ENCODE data around the gene CTBP1.

CTBP1 gene

GRCh38 chr4:1171311-1172227 lies 77.4 kb downstream of the CTBP1 start:
- DNase-seq = no peak

DNA sequence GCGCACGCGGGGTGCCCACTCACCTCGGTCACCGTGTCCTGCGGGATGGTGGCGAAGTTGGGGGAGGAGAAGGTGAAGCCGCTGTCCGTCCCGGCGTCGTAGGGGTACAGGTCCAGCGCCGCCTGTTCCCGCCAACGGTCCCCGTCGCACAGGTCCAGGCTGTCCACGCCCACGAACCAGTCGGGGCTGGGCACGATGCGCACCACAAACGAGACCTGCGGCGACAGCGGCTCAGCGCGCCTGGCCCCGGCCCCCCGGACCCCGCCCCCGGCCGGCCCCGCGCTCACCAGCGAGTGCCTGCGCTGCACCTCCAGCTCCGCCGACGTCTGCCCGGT lies 78.0 kb downstream of the CTBP1 start:
- no peak for DNase-seq

GRCh38 chr4:1170156-1170975 lies 78.6 kb downstream of the CTBP1 start:
- no peak for DNase-seq

GRCh38 chr4:1169691-1170096 lies 79.2 kb downstream of the CTBP1 start:
- no peak for DNase-seq

- DNase-seq = no peak
Measured at GRCh38 chr4:1169171-1169671, 79.7 kb downstream of the CTBP1 start.

GRCh38 chr4:1168191-1169101 lies 80.5 kb downstream of the CTBP1 start:
- DNase-seq = no peak

GRCh38 chr4:1167244-1167949 lies 81.5 kb downstream of the CTBP1 start:
- DNase-seq = peak; percentile 70

- DNase-seq = no peak
Measured at GRCh38 chr4:1166509-1167243, 82.3 kb downstream of the CTBP1 start.

DNA sequence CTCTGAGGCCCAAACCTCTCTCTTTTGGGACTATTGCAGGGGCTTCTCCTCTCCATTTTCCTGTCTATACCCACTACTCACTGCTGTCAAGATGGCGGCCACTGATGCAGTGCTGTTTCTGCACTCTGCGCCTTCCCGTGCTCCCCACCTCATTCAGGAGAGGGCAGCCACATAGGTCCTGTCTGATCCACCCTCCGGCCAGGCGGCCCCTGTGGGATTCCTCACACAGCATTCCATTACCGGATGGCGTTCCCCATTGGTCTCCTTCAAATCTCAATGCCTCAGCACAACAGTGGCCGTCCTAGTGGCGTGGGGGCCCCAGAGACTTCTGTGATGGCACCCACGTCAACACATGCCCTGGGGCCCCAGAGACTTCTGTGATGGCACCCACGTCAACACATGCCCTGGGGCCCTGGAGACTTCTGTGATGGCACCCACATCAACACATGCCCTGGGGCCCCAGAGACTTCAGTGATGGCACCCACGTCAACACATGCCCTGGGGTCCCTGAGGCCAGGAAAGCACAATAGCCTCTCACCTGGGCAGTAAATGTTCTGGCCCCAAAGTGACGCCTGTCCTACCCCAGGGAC lies 83.9 kb downstream of the CTBP1 start:
- DNase-seq = no peak

DNA sequence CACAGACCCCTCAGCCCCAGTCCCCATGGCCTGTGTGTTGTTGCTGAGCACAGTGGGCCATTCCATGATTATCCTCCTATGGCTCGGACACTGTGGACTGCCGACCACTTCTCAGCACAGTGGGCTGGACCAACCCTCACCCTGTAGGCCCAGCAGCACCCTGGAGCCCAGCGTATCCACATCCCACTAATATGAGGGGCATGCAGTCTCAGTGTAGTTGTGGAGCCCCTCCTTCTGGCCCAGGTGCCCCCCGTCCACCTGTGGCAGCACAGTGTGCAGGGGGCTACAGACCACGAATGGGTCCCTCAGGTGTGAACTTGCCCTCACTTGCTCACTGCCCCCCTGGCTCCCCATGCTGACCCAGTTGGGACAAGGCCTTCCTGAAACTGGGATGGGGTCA lies 84.5 kb downstream of the CTBP1 start:
- no peak for DNase-seq

GRCh38 chr4:1164040-1164439 lies 84.9 kb downstream of the CTBP1 start:
- no peak for DNase-seq

Measured in SHP77 treated with DMSO at 0.1 percent for 48 hours (cell line).